K562 (cell line): ENCODE results near the gene ADPRHL1. TPM values are rescaled to one million over a fixed set of nuclear protein-coding genes. Genes with fewer than 3 reads are reported as not detected.

Source experiments
- C11orf30 ChIP-seq: fragments of 450-650 bp; IDR thresholded peaks from 2 replicates; pipeline ENCODE4 v1.6.1; 2016; ENCODE audit warnings: low read depth, mild to moderate bottlenecking
- CLOCK ChIP-seq: fragments of 250-450 bp; sonication (Bioruptor Pico); IDR thresholded peaks from 2 replicates; pipeline ENCODE4 v1.4.0; 2020; ENCODE audit warnings: mild to moderate bottlenecking, moderate library complexity, borderline replicate concordance
- CTCF ChIP-seq, 3 experiments: IDR thresholded peaks in 2 of 3; conservative IDR thresholded peaks in 1 of 3; 2 replicates each; pipeline ENCODE4 v1.5.1; 2011 to 2012; ENCODE audit warnings: low read length in 3 of 3, mild to moderate bottlenecking in 3 of 3, control low read depth in 2 of 3, improper control_type of control experiment in 1 of 3, inconsistent platforms in 1 of 3, low read depth in 1 of 3, mixed read lengths in 1 of 3, moderate library complexity in 1 of 3; ENCODE audit not compliant: insufficient read depth in 2 of 3
- EP300 ChIP-seq: IDR thresholded peaks from 2 replicates; pipeline ENCODE4 v1.6.1; 2012; ENCODE audit warnings: low read length, improper control_type of control experiment
- FOS ChIP-seq: IDR thresholded peaks from 3 replicates; pipeline ENCODE4 v1.6.1; 2011; ENCODE audit not compliant: insufficient read length; ENCODE audit errors: extremely low read depth
- FOXP1 ChIP-seq: sonication (generic); formaldehyde crosslinking; IDR thresholded peaks from 2 replicates; pipeline ENCODE4 v1.8.0; 2022; ENCODE audit warnings: mild to moderate bottlenecking, missing genetic modification reagents
- MAFG ChIP-seq: fragments of 450-650 bp; conservative IDR thresholded peaks from 2 replicates; pipeline ENCODE4 v1.6.1; 2016; ENCODE audit warnings: missing genetic modification characterization, missing compliant biosample characterization
- MXI1 ChIP-seq: IDR thresholded peaks from 2 replicates; pipeline ENCODE4 v1.6.1; 2011; ENCODE audit warnings: low read depth, mild to moderate bottlenecking, improper control_type of control experiment, low read length
- NCOA6 ChIP-seq: fragments of 450-650 bp; IDR thresholded peaks from 2 replicates; pipeline ENCODE4 v1.6.1; 2017; ENCODE audit warnings: mild to moderate bottlenecking
- NR4A1 ChIP-seq, 2 experiments: fragments of 250-450 bp in 1 of 2; fragments of 450-650 bp in 1 of 2; sonication (Bioruptor Pico) in 1 of 2; IDR thresholded peaks; 2 replicates each; pipeline versions ENCODE4 v1.4.0 to v1.6.1; 2016 to 2020; ENCODE audit warnings: mild to moderate bottlenecking in 2 of 2, missing compliant biosample characterization in 1 of 2, missing genetic modification characterization in 1 of 2, moderate library complexity in 1 of 2
- PYGO2 ChIP-seq: fragments of 450-650 bp; IDR thresholded peaks from 2 replicates; pipeline ENCODE4 v1.6.1; 2016; ENCODE audit warnings: mild to moderate bottlenecking, missing genetic modification characterization, moderate library complexity, missing compliant biosample characterization
- SOX6 ChIP-seq: fragments of 450-650 bp; IDR thresholded peaks from 2 replicates; pipeline ENCODE4 v1.6.1; 2014; ENCODE audit warnings: mild to moderate bottlenecking
- STAT6 ChIP-seq: sonication (generic); formaldehyde crosslinking; IDR thresholded peaks from 2 replicates; pipeline ENCODE4 v1.8.1; 2023; ENCODE audit warnings: mild to moderate bottlenecking, missing genetic modification reagents
- TEAD4 ChIP-seq, 2 experiments: sonication (generic) in 1 of 2; formaldehyde crosslinking in 1 of 2; IDR thresholded peaks; 2 replicates each; pipeline versions ENCODE4 v1.6.1 to v1.8.0; 2012 to 2022; ENCODE audit warnings: borderline replicate concordance in 1 of 2, inconsistent platforms in 1 of 2, low read length in 1 of 2, mild to moderate bottlenecking in 1 of 2, missing genetic modification reagents in 1 of 2
- ZEB2 ChIP-seq: fragments of 450-650 bp; IDR thresholded peaks from 2 replicates; pipeline ENCODE4 v1.6.1; 2016
- ZFP91 ChIP-seq: sonication (generic); formaldehyde crosslinking; IDR thresholded peaks from 2 replicates; pipeline ENCODE4 v1.8.0; 2022; ENCODE audit warnings: mild to moderate bottlenecking, missing genetic modification reagents
- ZNF253 ChIP-seq: fragments of 250-450 bp; sonication (Bioruptor Pico); conservative IDR thresholded peaks from 2 replicates; pipeline ENCODE4 v1.6.1; 2021; ENCODE audit warnings: mild to moderate bottlenecking
- ZNF263 ChIP-seq: sonication (generic); formaldehyde crosslinking; IDR thresholded peaks from 2 replicates; pipeline ENCODE4 v1.8.0; 2022; ENCODE audit warnings: mild to moderate bottlenecking, missing genetic modification reagents, borderline replicate concordance
- polyA plus RNA-seq, 8 experiments: library from polyadenylated mRNA; depleted of rRNA in 4 of 8; stranded (reverse) in 5 of 8; unstranded in 3 of 8; fragments of >200 nt; fragmentation: Nextera tagmentation in 2 of 8; fragmentation: Illumina TruSeq in 1 of 8; extraction: Ambion mirVana in 2 of 8; extraction: Trizol in 1 of 8; gene quantifications; 2 replicates each; pipeline versions ENCODE4 v1.2.1 to v1.2.3, GENCODE V29; 2011 to 2014; ENCODE audit warnings: inconsistent platforms in 1 of 8, missing spikeins in 1 of 8
- total RNA-seq, 7 experiments: library from RNA; depleted of rRNA in 6 of 7; stranded (reverse); fragments of >200 nt in 6 of 7; fragmentation: Illumina TruSeq in 2 of 7; extraction: Trizol in 2 of 7; gene quantifications; 2 replicates each; pipeline versions ENCODE4 v1.2.1 to v1.2.3, GENCODE V29; 2011 to 2021; ENCODE audit warnings: low replicate concordance in 1 of 7

ADPRHL1 gene
- total and polyA plus RNA-seq, 9 of the 15 experiments (the other 6 are each of a cell fraction or from before 2014, with no cell fraction given), result 0.06 to 0.76 (median 0.37) TPM; not detected in 1

GRCh38 chr13:113493315-113493951, 40.1 kb upstream of the ADPRHL1 start (continued):
- no peak for TF ChIP-seq NCOA6
- TF ChIP-seq FOS, result no peak
- TF ChIP-seq CLOCK (CRISPR knock-in tag), result no peak
- 0 out of 2 replicates have a peak, but pooled peaks have one; percentile 56 for TF ChIP-seq ZEB2
- TF ChIP-seq FOXP1 (CRISPR knock-in tag), result no peak
- TF ChIP-seq ZFP91 (CRISPR knock-in tag), result peak; percentile 74
- TF ChIP-seq EP300, result peak; percentile 50; the same call in 1 of the 2 replicates
- TF ChIP-seq STAT6 (CRISPR knock-in tag), result no peak
- no peak for TF ChIP-seq CTCF (IDR thresholded peaks at IDR 0.05 in 2 of 3, conservative IDR thresholded peaks at IDR 0.05 in 1 of 3; ENCODE audit: insufficient read depth in 2 of 3, low read depth in 1 of 3, low read length in 3 of 3)
- peak; percentile 86 for TF ChIP-seq C11orf30
- no peak for TF ChIP-seq NR4A1 (CRISPR knock-in tag; IDR thresholded peaks at IDR 0.05)
- no peak for TF ChIP-seq NR4A1 (tag; IDR thresholded peaks at IDR 0.05)
- TF ChIP-seq PYGO2 (tag), result no peak
- TF ChIP-seq MAFG, result peak; percentile 75
- TF ChIP-seq MXI1, result 0 out of 2 replicates have a peak, but pooled peaks have one; percentile 55
- peak; percentile 90 for TF ChIP-seq SOX6
- TF ChIP-seq TEAD4 (IDR thresholded peaks at IDR 0.05; ENCODE audit: low read length), result peak; percentile 19; the same call in 1 of the 2 replicates
- TF ChIP-seq TEAD4 (CRISPR knock-in tag; IDR thresholded peaks at IDR 0.05; ENCODE audit: borderline replicate concordance), result no peak
- no peak for TF ChIP-seq ZNF263 (CRISPR knock-in tag)
- no peak for TF ChIP-seq ZNF253
- TF ChIP-seq, all 486 proteins: peak for 63
